Lower lobe of right lung (tissue), 2 donors: ENCODE results near the gene ATXN1. TPM values are rescaled to one million over a fixed set of nuclear protein-coding genes. Genes with fewer than 3 reads are reported as not detected.

ENCODE experiments used
- ATAC-seq, 2 donors: fragments of 200-7000 bp; cut with Tn5 transposase; one replicate each; pipeline ENCODE4 v1.9.1; 2020 to 2022; ENCODE audit warnings: mild to moderate bottlenecking in 2 of 2, moderate library complexity in 2 of 2
- DNase-seq: peaks from one replicate; pipeline ENCODE4 v3.0.0-alpha.2; 2020
- H3K27ac ChIP-seq: fragments of 200-600 bp; one replicate; pipeline ENCODE4 v1.8.0; 2022
- H3K27me3 ChIP-seq: fragments of 200-600 bp; one replicate; pipeline ENCODE4 v1.8.0; 2022; ENCODE audit warnings: low read depth
- H3K36me3 ChIP-seq: fragments of 200-600 bp; one replicate; pipeline ENCODE4 v1.8.0; 2022; ENCODE audit warnings: mild to moderate bottlenecking
- H3K4me1 ChIP-seq: fragments of 200-600 bp; one replicate; pipeline ENCODE4 v1.8.0; 2022
- H3K4me3 ChIP-seq: fragments of 200-600 bp; one replicate; pipeline ENCODE4 v1.8.0; 2022; ENCODE audit warnings: mild to moderate bottlenecking
- H3K9me3 ChIP-seq: fragments of 200-600 bp; one replicate; pipeline ENCODE4 v1.8.0; 2022
- CTCF ChIP-seq: fragments of 200-600 bp; IDR thresholded peaks from one replicate; pipeline ENCODE4 v1.8.0; 2022; ENCODE audit warnings: antibody characterized with exemption, mild to moderate bottlenecking
- intact Hi-C: fragments of 100-400 bp; cut with DNase I; formaldehyde crosslinking; loops from one replicate; pipeline ENCODE4 v1.11.0; 2022
- total RNA-seq: library from RNA; stranded (reverse); fragmentation: NEBNext Ultra II Directional; extraction: Animal tissue kit (Norgen Biotek cat#: 25700); gene quantifications from one replicate; pipeline ENCODE4 v1.2.1, GENCODE V29; 2021
- donor health status: DM: no; HTN: yes; CAD: no; lungs with severe emphysema.

ATXN1 gene
- total RNA-seq, 1 donor from 2014 or later, result 75.9 TPM

GRCh38 chr6:16360365-16360764 is 400.9 kb downstream of the ATXN1 start:
- H3K4me3 ChIP-seq, result no peak overlapping the region
- no peaks in the 10 kb centered on the region for H3K4me1 ChIP-seq
- H3K36me3 ChIP-seq, result no peaks in the 10 kb centered on the region
- no peak overlapping the region for H3K27ac ChIP-seq
- H3K27me3 ChIP-seq, result no peaks in the 10 kb centered on the region
- ATAC-seq (no peak), DNase-seq (no peak)
- intact Hi-C loops, result no loop called here
- TF ChIP-seq CTCF, result no peak
- H3K9me3 ChIP-seq, result no peaks in the 10 kb centered on the region

- intact Hi-C loops, result no loop called here
- no peak for DNase-seq
- H3K9me3 ChIP-seq, result no peaks in the 10 kb centered on the region
- H3K27me3 ChIP-seq, result no peaks in the 10 kb centered on the region
- H3K27ac ChIP-seq, result no peak overlapping the region
- H3K36me3 ChIP-seq, result no peaks in the 10 kb centered on the region
- H3K4me3 ChIP-seq, result no peak overlapping the region
- no peak for ATAC-seq
- no peak for TF ChIP-seq CTCF
- H3K4me1 ChIP-seq, result no peaks in the 10 kb centered on the region
These were observed 401.7 kb downstream of the ATXN1 start for GRCh38 chr6:16359563-16359962.

- no peak for TF ChIP-seq CTCF
- Histone ChIP-seq H3K4me3 (no peak overlapping the region), H3K27me3 (no peaks in the 10 kb centered on the region), H3K4me1 (no peaks in the 10 kb centered on the region), H3K9me3 (no peaks in the 10 kb centered on the region), H3K27ac (no peak overlapping the region), H3K36me3 (no peaks in the 10 kb centered on the region)
- intact Hi-C loops, result no loop called here
- no peak for ATAC-seq
- DNase-seq, result no peak
These were observed 402.6 kb downstream of the ATXN1 start for GRCh38 chr6:16358531-16359138.

- DNase-seq (no peak), ATAC-seq (no peak)
- intact Hi-C loops, result no loop called here
- Histone ChIP-seq H3K36me3 (no peaks in the 10 kb centered on the region), H3K9me3 (no peaks in the 10 kb centered on the region), H3K4me1 (no peaks in the 10 kb centered on the region), H3K27ac (no peak overlapping the region), H3K27me3 (no peaks in the 10 kb centered on the region), H3K4me3 (no peak overlapping the region)
- no peak for TF ChIP-seq CTCF
These were observed 405.4 kb downstream of the ATXN1 start for GRCh38 chr6:16355699-16356446.

GRCh38 chr6:16355238-16355637 is 406.0 kb downstream of the ATXN1 start:
- intact Hi-C loops, result no loop called here
- TF ChIP-seq CTCF, result no peak

More at GRCh38 chr6:16355238-16355637, 406.0 kb downstream of the ATXN1 start:
- DNase-seq, result no peak
- Histone ChIP-seq H3K4me1 (no peaks in the 10 kb centered on the region), H3K27me3 (no peaks in the 10 kb centered on the region), H3K27ac (no peak overlapping the region), H3K36me3 (no peaks in the 10 kb centered on the region), H3K9me3 (no peaks in the 10 kb centered on the region), H3K4me3 (no peak overlapping the region)
- no peak for ATAC-seq
